RWPE2 (cell line): ENCODE results near the gene CDC42BPB.

Experiments used
- ATAC-seq: fragments of 200-7000 bp; cut with Tn5 transposase; 3 replicates; pipeline ENCODE4 v1.9.1; 2021; ENCODE audit warnings: low read depth
- DNase-seq: peaks from one replicate; pipeline ENCODE4 v3.0.0-alpha.2; 2020; ENCODE audit warnings: low spot score
- H3K27ac ChIP-seq: fragments of 450-650 bp; 2 replicates; pipeline ENCODE4 v1.5.1; 2017; ENCODE audit warnings: mild to moderate bottlenecking; ENCODE audit not compliant: poor library complexity, severe bottlenecking
- H3K27me3 ChIP-seq: fragments of 250-450 bp; sonication (Bioruptor Pico); 2 replicates; pipeline ENCODE4 v1.5.1; 2021; ENCODE audit warnings: mild to moderate bottlenecking, moderate library complexity; ENCODE audit not compliant: insufficient read depth, poor library complexity, severe bottlenecking
- H3K36me3 ChIP-seq: fragments of 250-450 bp; sonication (Bioruptor Pico); 2 replicates; pipeline ENCODE4 v1.5.1; 2020; ENCODE audit warnings: low read depth, mild to moderate bottlenecking, moderate library complexity
- H3K4me1 ChIP-seq: fragments of 250-450 bp; sonication (Bioruptor Pico); 2 replicates; pipeline ENCODE4 v1.5.1; 2021; ENCODE audit warnings: mild to moderate bottlenecking, moderate library complexity; ENCODE audit not compliant: insufficient read depth, poor library complexity, severe bottlenecking
- H3K4me3 ChIP-seq: fragments of 250-450 bp; sonication (Bioruptor Pico); 2 replicates; pipeline ENCODE4 v1.5.1; 2021; ENCODE audit warnings: mild to moderate bottlenecking, moderate library complexity; ENCODE audit not compliant: severe bottlenecking
- H3K9me3 ChIP-seq: fragments of 250-450 bp; sonication (Bioruptor Pico); 2 replicates; pipeline ENCODE4 v1.5.1; 2021; ENCODE audit warnings: mild to moderate bottlenecking, moderate library complexity; ENCODE audit not compliant: severe bottlenecking
- CTCF ChIP-seq: fragments of 450-650 bp; IDR thresholded peaks from one replicate; pipeline ENCODE4 v1.5.1; 2017; ENCODE audit warnings: mild to moderate bottlenecking, moderate library complexity; ENCODE audit not compliant: poor library complexity, severe bottlenecking

CDC42BPB gene

GRCh38 chr14:103013028-103013427 lies 44.3 kb downstream of the CDC42BPB start:
- Histone ChIP-seq H3K27ac (no peak overlapping the region), H3K4me3 (no peak overlapping the region), H3K27me3 (no peaks in the 10 kb centered on the region), H3K9me3 (no peaks in the 10 kb centered on the region), H3K36me3 (peaks cover 37% of the 10 kb centered on the region), H3K4me1 (peaks cover 31% of the 10 kb centered on the region)
- no peak for TF ChIP-seq CTCF
- ATAC-seq (no peak), DNase-seq (no peak)

- peaks cover 21% of the 10 kb centered on the region for H3K4me1 ChIP-seq
- no peak for DNase-seq
- no peak for ATAC-seq
- H3K27ac ChIP-seq = peak overlapping the region; percentile 75
- no peak for TF ChIP-seq CTCF
- H3K9me3 ChIP-seq = no peaks in the 10 kb centered on the region
- H3K4me3 ChIP-seq = no peak overlapping the region
- peaks cover 64% of the 10 kb centered on the region for H3K36me3 ChIP-seq
- no peaks in the 10 kb centered on the region for H3K27me3 ChIP-seq
Observed at GRCh38 chr14:103009559-103009958, 47.8 kb downstream of the CDC42BPB start.

- H3K27ac ChIP-seq = peak overlapping the region; percentile 75
- H3K36me3 ChIP-seq = peaks cover 64% of the 10 kb centered on the region
- no peak overlapping the region for H3K4me3 ChIP-seq
- DNase-seq (no peak), ATAC-seq (no peak)
- no peaks in the 10 kb centered on the region for H3K27me3 ChIP-seq
- H3K4me1 ChIP-seq = peaks cover 18% of the 10 kb centered on the region
- H3K9me3 ChIP-seq = no peaks in the 10 kb centered on the region
- TF ChIP-seq CTCF = no peak
Observed at GRCh38 chr14:103008768-103009357, 48.5 kb downstream of the CDC42BPB start.

GRCh38 chr14:103008126-103008525 lies 49.2 kb downstream of the CDC42BPB start:
- no peak for TF ChIP-seq CTCF
- Histone ChIP-seq H3K27me3 (no peaks in the 10 kb centered on the region), H3K27ac (no peak overlapping the region), H3K4me1 (peaks cover 18% of the 10 kb centered on the region), H3K9me3 (no peaks in the 10 kb centered on the region), H3K4me3 (no peak overlapping the region), H3K36me3 (peaks cover 70% of the 10 kb centered on the region)
- DNase-seq = no peak
- no peak for ATAC-seq

GRCh38 chr14:103007555-103007954 lies 49.8 kb downstream of the CDC42BPB start:
- H3K27ac ChIP-seq = no peak overlapping the region
- no peak for DNase-seq
- peaks cover 75% of the 10 kb centered on the region for H3K36me3 ChIP-seq
- ATAC-seq = no peak
- no peak overlapping the region for H3K4me3 ChIP-seq
- no peak for TF ChIP-seq CTCF
- H3K27me3 ChIP-seq = no peaks in the 10 kb centered on the region
- no peaks in the 10 kb centered on the region for H3K9me3 ChIP-seq
- H3K4me1 ChIP-seq = peaks cover 18% of the 10 kb centered on the region
